Breast epithelium (tissue), 4 donors: ENCODE data around the gene GNPDA2. TPM values are rescaled to one million over a fixed set of nuclear protein-coding genes. Genes with fewer than 3 reads are reported as not detected.

Experiments
- DNase-seq, 2 donors: peaks; one replicate each; pipeline ENCODE4 v3.0.0-alpha.2; 2019; ENCODE audit warnings: low spot score in 2 of 2
- H3K27ac ChIP-seq, 2 donors: fragments of 200-600 bp; sonication (generic) in 1 of 2; one replicate each; pipeline ENCODE4 v1.5.1; 2016 to 2019; ENCODE audit warnings: mild to moderate bottlenecking in 1 of 2
- H3K27me3 ChIP-seq, 2 donors: fragments of 200-600 bp; sonication (generic) in 1 of 2; one replicate each; pipeline versions ENCODE4 v1.5.1 to v1.6.0; 2017 to 2019; ENCODE audit warnings: control low read depth in 1 of 2, mild to moderate bottlenecking in 1 of 2
- H3K36me3 ChIP-seq: fragments of 200-600 bp; one replicate; pipeline ENCODE4 v1.5.1; 2019
- H3K4me1 ChIP-seq, 2 donors: fragments of 200-600 bp; sonication (generic); one replicate each; pipeline ENCODE4 v1.5.1; 2016 to 2019; ENCODE audit warnings: control low read depth in 1 of 2
- H3K4me3 ChIP-seq, 3 donors: fragments of 200-600 bp; sonication (generic); 1 replicate in 2 of 3; 2 replicates in 1 of 3; pipeline ENCODE4 v1.5.1; 2016 to 2019; ENCODE audit warnings: mild to moderate bottlenecking in 3 of 3, moderate library complexity in 2 of 3
- H3K9me3 ChIP-seq, 2 donors: fragments of 200-600 bp; sonication (generic) in 1 of 2; one replicate each; pipeline ENCODE4 v1.5.1; 2016 to 2019; ENCODE audit warnings: control low read depth in 1 of 2
- CTCF ChIP-seq, 3 donors: fragments of 450-650 bp; IDR thresholded peaks; one replicate each; pipeline ENCODE4 v1.5.1; 2016 to 2017; ENCODE audit warnings: antibody characterized with exemption in 3 of 3, mild to moderate bottlenecking in 3 of 3, moderate library complexity in 3 of 3
- POLR2A ChIP-seq: fragments of 450-650 bp; IDR thresholded peaks from one replicate; pipeline ENCODE4 v1.6.1; 2016; ENCODE audit warnings: antibody characterized with exemption, mild to moderate bottlenecking, moderate library complexity
- POLR2AphosphoS5 ChIP-seq, 3 donors: sonication (generic); formaldehyde crosslinking; IDR thresholded peaks; one replicate each; pipeline ENCODE4 v1.6.1; 2017; ENCODE audit warnings: antibody characterized with exemption in 3 of 3
- intact Hi-C: fragments of 100-400 bp; cut with DNase I; formaldehyde crosslinking; loops from one replicate; pipeline ENCODE4 v1.15.1; 2023; ENCODE audit warnings: low total_unique reads
- total RNA-seq, 3 donors: library from RNA; depleted of rRNA; stranded (reverse); fragments of >200 nt; gene quantifications; one replicate each; pipeline ENCODE4 v1.1.0, GENCODE V29; 2016

Gene GNPDA2
- total RNA-seq, 3 donors from 2014 or later = 11.8 to 17.0 (median 17.0) TPM

GRCh38 chr4:44720371-44720770 lies 6.0 kb downstream of the GNPDA2 start:
- peaks cover 0 to 5% of the 10 kb centered on the region in 2 donors for H3K4me1 ChIP-seq
- H3K27ac ChIP-seq = no peak overlapping the region
- intact Hi-C loops = no loop called here
- no peak overlapping the region for H3K4me3 ChIP-seq
- no peak for TF ChIP-seq CTCF (IDR thresholded peaks at IDR 0.05)
- TF ChIP-seq POLR2A = no peak
- no peak for TF ChIP-seq POLR2AphosphoS5 (IDR thresholded peaks at IDR 0.05)
- DNase-seq = no peak
- H3K27me3 ChIP-seq = no peaks in the 10 kb centered on the region
- no peaks in the 10 kb centered on the region for H3K9me3 ChIP-seq
- H3K36me3 ChIP-seq = no peaks in the 10 kb centered on the region

- no peak for DNase-seq
- Histone ChIP-seq H3K4me3 (no peak overlapping the region), H3K36me3 (no peaks in the 10 kb centered on the region), H3K4me1 (no peaks in the 10 kb centered on the region), H3K27me3 (no peaks in the 10 kb centered on the region), H3K9me3 (no peaks in the 10 kb centered on the region), H3K27ac (no peak overlapping the region)
- intact Hi-C loops = no loop called here
- TF ChIP-seq CTCF (IDR thresholded peaks at IDR 0.05) (no peak), POLR2AphosphoS5 (IDR thresholded peaks at IDR 0.05) (no peak), POLR2A (no peak)
Measured at GRCh38 chr4:44716597-44716996, 9.8 kb downstream of the GNPDA2 start.

- intact Hi-C loops = no loop called here
- no peaks in the 10 kb centered on the region for H3K36me3 ChIP-seq
- DNase-seq = no peak
- no peaks in the 10 kb centered on the region for H3K4me1 ChIP-seq
- no peaks in the 10 kb centered on the region for H3K9me3 ChIP-seq
- no peaks in the 10 kb centered on the region for H3K27me3 ChIP-seq
- no peak overlapping the region for H3K4me3 ChIP-seq
- TF ChIP-seq CTCF (IDR thresholded peaks at IDR 0.05) (no peak), POLR2AphosphoS5 (IDR thresholded peaks at IDR 0.05) (no peak), POLR2A (no peak)
- no peak overlapping the region for H3K27ac ChIP-seq
Measured at GRCh38 chr4:44713125-44713524, 13.2 kb downstream of the GNPDA2 start.

- no peak for DNase-seq
- intact Hi-C loops = no loop called here
- no peaks in the 10 kb centered on the region for H3K4me1 ChIP-seq
- no peaks in the 10 kb centered on the region for H3K9me3 ChIP-seq
- TF ChIP-seq POLR2A (no peak), CTCF (IDR thresholded peaks at IDR 0.05) (no peak), POLR2AphosphoS5 (IDR thresholded peaks at IDR 0.05) (no peak)
- H3K36me3 ChIP-seq = peaks cover 4% of the 10 kb centered on the region
- no peak overlapping the region for H3K4me3 ChIP-seq
- no peaks in the 10 kb centered on the region for H3K27me3 ChIP-seq
- no peak overlapping the region for H3K27ac ChIP-seq
Measured at GRCh38 chr4:44704673-44705072, 21.7 kb downstream of the GNPDA2 start.

- intact Hi-C loops = no loop called here
- no peaks in the 10 kb centered on the region for H3K9me3 ChIP-seq
- H3K36me3 ChIP-seq = no peaks in the 10 kb centered on the region
- H3K4me3 ChIP-seq = no peak overlapping the region
- H3K27me3 ChIP-seq = no peaks in the 10 kb centered on the region
- TF ChIP-seq POLR2AphosphoS5 (IDR thresholded peaks at IDR 0.05) (no peak), POLR2A (no peak), CTCF (IDR thresholded peaks at IDR 0.05) (no peak)
- no peak overlapping the region for H3K27ac ChIP-seq
- H3K4me1 ChIP-seq = no peaks in the 10 kb centered on the region
- DNase-seq = no peak
Measured at GRCh38 chr4:44701037-44701436, 25.3 kb downstream of the GNPDA2 start.
